MM.1S (cell line): ENCODE results near the gene FGGY.

Experiments
- EZH2 ChIP-seq: fragments of 300-600 bp; sonication (generic); optimal IDR thresholded peaks from 2 replicates; pipeline ENCODE3; 2017; ENCODE audit warnings: low read depth, mild to moderate bottlenecking, antibody characterized with exemption, low read length, mixed read lengths
- EZH2phosphoT487 ChIP-seq: fragments of 300-600 bp; sonication (generic); IDR thresholded peaks from 2 replicates; pipeline ENCODE4 v1.6.1; 2018; ENCODE audit warnings: antibody characterized with exemption, low read length
- TF ChIP-seq, protein P1 (sequence below): fragments of 300-600 bp; sonication (generic); IDR thresholded peaks from 2 replicates; pipeline ENCODE4 v1.5.1; 2016; ENCODE audit warnings: antibody characterized with exemption, low read length, mixed read lengths

DNA sequence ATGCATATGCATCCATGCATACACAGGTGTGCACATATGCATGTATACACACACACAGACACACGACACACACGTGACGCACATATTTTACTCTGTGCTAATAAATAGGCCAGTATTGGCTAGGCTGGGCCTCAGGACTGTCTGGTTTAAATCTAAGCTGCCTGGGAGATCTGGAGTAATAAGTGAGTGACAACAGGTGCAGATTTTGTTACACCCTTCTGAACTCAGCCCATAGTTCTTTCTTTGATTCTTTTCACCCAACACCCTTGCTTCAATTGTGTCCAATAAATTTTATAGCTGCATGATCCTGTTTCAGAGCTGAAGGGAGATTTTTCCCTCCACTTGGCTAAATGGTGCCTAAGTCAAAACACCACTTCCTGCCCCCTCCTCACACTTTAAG lies 132.8 kb downstream of the FGGY start:
- TF ChIP-seq, protein P1, sequence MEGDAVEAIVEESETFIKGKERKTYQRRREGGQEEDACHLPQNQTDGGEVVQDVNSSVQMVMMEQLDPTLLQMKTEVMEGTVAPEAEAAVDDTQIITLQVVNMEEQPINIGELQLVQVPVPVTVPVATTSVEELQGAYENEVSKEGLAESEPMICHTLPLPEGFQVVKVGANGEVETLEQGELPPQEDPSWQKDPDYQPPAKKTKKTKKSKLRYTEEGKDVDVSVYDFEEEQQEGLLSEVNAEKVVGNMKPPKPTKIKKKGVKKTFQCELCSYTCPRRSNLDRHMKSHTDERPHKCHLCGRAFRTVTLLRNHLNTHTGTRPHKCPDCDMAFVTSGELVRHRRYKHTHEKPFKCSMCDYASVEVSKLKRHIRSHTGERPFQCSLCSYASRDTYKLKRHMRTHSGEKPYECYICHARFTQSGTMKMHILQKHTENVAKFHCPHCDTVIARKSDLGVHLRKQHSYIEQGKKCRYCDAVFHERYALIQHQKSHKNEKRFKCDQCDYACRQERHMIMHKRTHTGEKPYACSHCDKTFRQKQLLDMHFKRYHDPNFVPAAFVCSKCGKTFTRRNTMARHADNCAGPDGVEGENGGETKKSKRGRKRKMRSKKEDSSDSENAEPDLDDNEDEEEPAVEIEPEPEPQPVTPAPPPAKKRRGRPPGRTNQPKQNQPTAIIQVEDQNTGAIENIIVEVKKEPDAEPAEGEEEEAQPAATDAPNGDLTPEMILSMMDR, result no peak
- no peak for TF ChIP-seq EZH2
- TF ChIP-seq EZH2phosphoT487, result no peak
